Prostate gland (tissue), 2 donors: Measurements from ENCODE around the gene CRTC3. TPM values are rescaled to one million over a fixed set of nuclear protein-coding genes. Genes with fewer than 3 reads are reported as not detected.

ENCODE experiments used
- DNase-seq: peaks from one replicate; pipeline ENCODE4 v3.0.0-alpha.2; 2019; ENCODE audit warnings: low spot score
- H3K27ac ChIP-seq, 2 donors: fragments of 200-600 bp; sonication (generic); 2 replicates each; pipeline ENCODE4 v1.5.1; 2017 to 2019
- H3K27me3 ChIP-seq: fragments of 200-600 bp; sonication (generic); replicated peaks from 2 replicates; pipeline ENCODE4 v1.5.1; 2019; ENCODE audit not compliant: insufficient read depth
- H3K36me3 ChIP-seq, 2 donors: fragments of 200-600 bp; sonication (generic); 1 replicate in 1 of 2; 2 replicates in 1 of 2; pipeline versions ENCODE4 v1.5.1 to v1.8.1; 2017 to 2019
- H3K4me1 ChIP-seq: fragments of 200-600 bp; sonication (generic); replicated peaks from 2 replicates; pipeline ENCODE4 v1.5.1; 2019
- H3K4me3 ChIP-seq, 2 donors: fragments of 200-600 bp; sonication (generic); 2 replicates each; pipeline ENCODE4 v1.5.1; 2017 to 2019
- H3K9me3 ChIP-seq: fragments of 200-600 bp; sonication (generic); 2 replicates; pipeline ENCODE4 v1.5.1; 2017
- POLR2A ChIP-seq: fragments of 450-650 bp; IDR thresholded peaks from one replicate; pipeline ENCODE4 v1.6.1; 2016; ENCODE audit warnings: antibody characterized with exemption, mild to moderate bottlenecking
- POLR2AphosphoS5 ChIP-seq: sonication (generic); formaldehyde crosslinking; IDR thresholded peaks from one replicate; pipeline ENCODE4 v1.6.1; 2017; ENCODE audit warnings: antibody characterized with exemption
- WGBS: methylation state at CpG from one replicate; pipeline ENCODE4 v1.1.5; 2018; 5-methylcytosine and 5-hydroxymethylcytosine counted together
- intact Hi-C: fragments of 100-400 bp; cut with DNase I; formaldehyde crosslinking; loops from one replicate; pipeline ENCODE4 v1.14.2; 2022
- total RNA-seq, 2 donors: library from RNA; depleted of rRNA; stranded (reverse); fragments of >200 nt; gene quantifications; one replicate each; pipeline ENCODE4 v1.1.0, GENCODE V29; 2016
- TF ChIP-seq, protein P1 (sequence below), 4 experiments: fragments of 200-600 bp in 2 of 4; fragments of 450-650 bp in 2 of 4; sonication (generic) in 2 of 4; IDR thresholded peaks; 1 replicate in 3 of 4; 2 replicates in 1 of 4; pipeline ENCODE4 v1.5.1; 2016 to 2019; ENCODE audit warnings: antibody characterized with exemption in 4 of 4, mild to moderate bottlenecking in 2 of 4, moderate library complexity in 2 of 4

The CRTC3 gene
- total RNA-seq, 2 donors from 2014 or later = 26.6 to 87.8 TPM

DNA sequence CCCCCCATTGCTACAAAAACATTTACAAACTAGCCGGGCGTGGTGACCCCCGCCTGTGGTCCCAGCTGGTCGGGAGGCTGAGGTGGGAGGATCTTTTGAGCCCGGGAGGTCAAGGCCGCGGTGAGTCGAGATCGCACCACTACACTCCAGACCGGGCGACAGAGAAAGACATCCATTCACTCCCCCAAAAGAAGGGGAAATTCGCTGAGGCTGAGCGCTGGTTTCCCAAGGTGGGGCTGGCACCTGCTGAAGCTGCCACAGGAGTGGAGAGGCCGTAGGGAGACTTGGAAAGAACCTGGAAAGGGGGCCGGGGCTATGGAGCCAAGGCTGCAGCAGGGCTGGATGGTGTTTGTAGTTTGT, 732 bp upstream of the CRTC3 start:
- intact Hi-C loops = no loop called here
- WGBS = 80% methylated on average over 15 of the region's 15 CpGs

DNA sequence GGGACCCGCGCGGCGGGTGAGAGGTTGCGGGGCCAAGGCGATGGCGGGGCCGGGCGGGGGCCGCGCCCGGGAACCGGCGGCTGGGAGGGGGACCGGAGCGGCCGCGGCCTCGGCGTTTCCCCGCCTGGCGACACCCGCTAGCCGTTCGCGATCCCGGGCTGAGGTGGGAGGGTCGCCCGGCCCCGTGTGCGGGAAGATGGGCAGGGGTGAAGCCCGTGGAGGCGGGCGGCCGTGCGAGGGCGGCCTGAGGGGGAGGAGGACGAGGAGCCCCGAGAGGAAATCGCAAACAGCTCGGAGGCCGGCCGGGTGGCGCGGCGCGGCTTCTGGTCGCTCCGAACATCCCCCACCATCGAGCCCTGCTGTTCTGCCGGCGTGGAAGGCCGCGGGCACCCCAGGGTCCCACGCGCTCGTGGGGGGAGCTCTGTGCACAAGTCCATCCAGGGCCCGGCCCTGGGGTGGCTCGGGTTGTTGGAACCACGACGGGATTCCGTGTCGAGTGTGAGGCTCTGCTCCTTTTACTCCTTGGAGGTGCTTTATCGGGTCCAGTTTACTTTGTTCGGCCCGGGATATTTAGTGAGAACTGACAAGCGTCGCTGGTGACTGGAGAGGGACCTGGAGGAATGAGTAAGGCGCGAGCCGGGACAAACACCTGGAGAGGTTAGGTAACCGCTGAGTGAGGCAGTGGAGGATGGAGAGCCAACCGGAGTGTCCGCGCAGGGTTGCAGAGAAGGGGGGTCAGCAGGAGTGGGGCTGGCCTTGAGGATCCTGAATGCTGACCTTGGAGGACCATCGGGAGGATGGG, 728 bp downstream of the CRTC3 start:
- H3K4me1 ChIP-seq = no peaks in the 10 kb centered on the region
- H3K9me3 ChIP-seq = no peaks in the 10 kb centered on the region
- DNase-seq = peak; percentile 45
- WGBS = under 1% methylated on average over 56 of the region's 76 CpGs
- H3K27me3 ChIP-seq = no peaks in the 10 kb centered on the region
- TF ChIP-seq POLR2A (peak; percentile 10), POLR2AphosphoS5 (peak; percentile 19)
- TF ChIP-seq, protein P1, sequence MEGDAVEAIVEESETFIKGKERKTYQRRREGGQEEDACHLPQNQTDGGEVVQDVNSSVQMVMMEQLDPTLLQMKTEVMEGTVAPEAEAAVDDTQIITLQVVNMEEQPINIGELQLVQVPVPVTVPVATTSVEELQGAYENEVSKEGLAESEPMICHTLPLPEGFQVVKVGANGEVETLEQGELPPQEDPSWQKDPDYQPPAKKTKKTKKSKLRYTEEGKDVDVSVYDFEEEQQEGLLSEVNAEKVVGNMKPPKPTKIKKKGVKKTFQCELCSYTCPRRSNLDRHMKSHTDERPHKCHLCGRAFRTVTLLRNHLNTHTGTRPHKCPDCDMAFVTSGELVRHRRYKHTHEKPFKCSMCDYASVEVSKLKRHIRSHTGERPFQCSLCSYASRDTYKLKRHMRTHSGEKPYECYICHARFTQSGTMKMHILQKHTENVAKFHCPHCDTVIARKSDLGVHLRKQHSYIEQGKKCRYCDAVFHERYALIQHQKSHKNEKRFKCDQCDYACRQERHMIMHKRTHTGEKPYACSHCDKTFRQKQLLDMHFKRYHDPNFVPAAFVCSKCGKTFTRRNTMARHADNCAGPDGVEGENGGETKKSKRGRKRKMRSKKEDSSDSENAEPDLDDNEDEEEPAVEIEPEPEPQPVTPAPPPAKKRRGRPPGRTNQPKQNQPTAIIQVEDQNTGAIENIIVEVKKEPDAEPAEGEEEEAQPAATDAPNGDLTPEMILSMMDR (IDR thresholded peaks at IDR 0.05) = no peak
- intact Hi-C loops = loop anchor here (5.0 kb wide), 1 partner anchor 82 kb away; no protein-coding TSS in a partner anchor
- no peaks in the 10 kb centered on the region for H3K36me3 ChIP-seq
- peak overlapping the region; percentile 90 to 91 for H3K27ac ChIP-seq
- peak overlapping the region; percentile 78 to 80 for H3K4me3 ChIP-seq

More for the DNA sequence above, 732 bp upstream of the CRTC3 start:
- Histone ChIP-seq H3K4me1 (no peaks in the 10 kb centered on the region), H3K27ac (peak overlapping the region; percentile 90 to 91), H3K36me3 (no peaks in the 10 kb centered on the region), H3K9me3 (no peaks in the 10 kb centered on the region), H3K4me3 (peak overlapping the region; percentile 78 to 80), H3K27me3 (no peaks in the 10 kb centered on the region)
- TF ChIP-seq, protein P1 (IDR thresholded peaks at IDR 0.05) = no peak
- TF ChIP-seq POLR2A (no peak), POLR2AphosphoS5 (no peak)
- no peak for DNase-seq

DNA sequence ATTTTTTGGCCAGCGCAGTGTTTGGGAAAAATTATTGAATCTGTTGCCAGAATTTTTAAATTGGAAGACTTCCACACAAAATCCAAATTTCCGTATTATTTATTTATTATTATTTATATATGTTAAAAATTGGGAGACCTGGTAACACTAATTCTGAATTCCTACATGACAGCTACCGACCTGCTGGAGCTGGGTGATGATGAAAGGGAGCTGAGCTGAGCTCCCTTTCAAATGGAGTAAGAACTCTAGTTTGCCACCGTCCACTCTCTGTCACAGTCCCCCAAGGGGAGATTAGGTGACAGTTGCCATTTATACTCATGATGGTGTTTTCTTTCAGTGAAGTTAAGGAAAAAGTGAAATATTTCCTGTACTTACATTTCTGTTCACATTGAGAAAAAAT, 1.4 kb downstream of the CRTC3 start:
- Histone ChIP-seq H3K4me1 (no peaks in the 10 kb centered on the region), H3K9me3 (no peaks in the 10 kb centered on the region), H3K27me3 (no peaks in the 10 kb centered on the region), H3K4me3 (peak overlapping the region; percentile 78 to 80), H3K36me3 (no peaks in the 10 kb centered on the region), H3K27ac (peak overlapping the region; percentile 90 to 91)
- DNase-seq = no peak
- intact Hi-C loops = loop anchor here (5.0 kb wide), 1 partner anchor 81 kb away; no protein-coding TSS in a partner anchor
- WGBS = 23% methylated on average over 4 of the region's 4 CpGs
- TF ChIP-seq, protein P1 (IDR thresholded peaks at IDR 0.05) = no peak
- TF ChIP-seq POLR2A = no peak
- no peak for TF ChIP-seq POLR2AphosphoS5

DNA sequence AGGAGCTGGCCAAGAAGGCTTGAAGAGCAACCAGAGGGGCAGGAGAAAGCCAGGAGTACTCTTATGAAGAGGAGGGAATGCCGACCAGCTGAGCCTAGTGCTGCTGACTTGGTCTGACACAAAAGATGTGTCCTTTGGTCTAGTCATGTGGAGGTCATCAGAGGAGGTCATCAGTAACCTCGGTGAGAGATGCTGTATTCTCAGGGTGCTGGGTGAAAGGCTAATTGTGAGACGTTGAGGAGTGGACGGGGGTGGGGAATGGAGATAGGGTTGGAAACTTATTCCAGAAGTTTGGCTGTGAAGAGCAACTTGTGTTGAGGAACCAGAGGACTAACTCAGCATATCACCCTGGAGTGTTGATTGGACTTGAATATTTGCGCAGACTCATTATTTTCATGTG, 5.5 kb downstream of the CRTC3 start:
- 83% methylated on average over 5 of the region's 5 CpGs for WGBS
- no peak for DNase-seq
- intact Hi-C loops = no loop called here
- H3K27ac ChIP-seq = no peak overlapping the region
- H3K27me3 ChIP-seq = no peaks in the 10 kb centered on the region
- H3K36me3 ChIP-seq = no peaks in the 10 kb centered on the region
- H3K9me3 ChIP-seq = no peaks in the 10 kb centered on the region
- no peak overlapping the region for H3K4me3 ChIP-seq
- no peaks in the 10 kb centered on the region for H3K4me1 ChIP-seq
- no peak for TF ChIP-seq POLR2AphosphoS5

DNA sequence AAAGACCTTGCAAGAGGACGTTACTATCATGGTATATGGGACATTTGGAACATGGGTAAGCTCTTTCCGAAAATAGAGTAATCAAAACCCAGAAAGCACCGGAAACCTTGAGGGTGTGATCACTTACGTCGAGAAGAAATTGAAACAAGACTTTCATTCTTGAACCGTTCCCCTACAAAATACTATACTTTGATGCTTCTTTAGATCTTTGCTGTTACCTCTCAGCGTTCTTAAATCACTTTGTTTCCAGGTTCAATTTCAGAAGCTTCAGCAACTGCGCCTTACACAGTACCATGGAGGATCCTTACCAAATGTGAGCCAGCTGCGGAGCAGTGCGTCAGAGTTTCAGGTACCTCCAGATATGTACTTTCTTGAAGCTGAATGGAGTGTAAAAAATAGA, 10.1 kb downstream of the CRTC3 start:
- H3K27me3 ChIP-seq = no peaks in the 10 kb centered on the region
- H3K27ac ChIP-seq = no peak overlapping the region
- DNase-seq = no peak
- no peak for TF ChIP-seq POLR2A
- TF ChIP-seq POLR2AphosphoS5 = no peak
- TF ChIP-seq, protein P1 (IDR thresholded peaks at IDR 0.05) = no peak
- H3K4me3 ChIP-seq = no peak overlapping the region
- WGBS = 91% methylated on average over 10 of the region's 10 CpGs
- H3K4me1 ChIP-seq = no peaks in the 10 kb centered on the region
- intact Hi-C loops = no loop called here
- H3K36me3 ChIP-seq = no peaks in the 10 kb centered on the region
- H3K9me3 ChIP-seq = no peaks in the 10 kb centered on the region
